Activated CD4-positive, alpha-beta T cell treated with anti-CD3 and anti-CD28 coated beads for 24 hours (primary cell): ENCODE data around the gene CD300A.
"Not testable (repeated sequence)": the region's sequence is repeated elsewhere in the genome, so short reads cannot be mapped to it uniquely, and the experiment has no call there.

ENCODE experiments used
- DNase-seq, 2 donors: peaks; one replicate each; pipeline ENCODE4 v3.0.0-alpha.2; 2020; ENCODE audit warnings: low read depth in 2 of 2

The CD300A gene

GRCh38 chr17:74518413-74518981 lies 52.1 kb downstream of the CD300A start:
- DNase-seq: not testable (repeated sequence)

DNA sequence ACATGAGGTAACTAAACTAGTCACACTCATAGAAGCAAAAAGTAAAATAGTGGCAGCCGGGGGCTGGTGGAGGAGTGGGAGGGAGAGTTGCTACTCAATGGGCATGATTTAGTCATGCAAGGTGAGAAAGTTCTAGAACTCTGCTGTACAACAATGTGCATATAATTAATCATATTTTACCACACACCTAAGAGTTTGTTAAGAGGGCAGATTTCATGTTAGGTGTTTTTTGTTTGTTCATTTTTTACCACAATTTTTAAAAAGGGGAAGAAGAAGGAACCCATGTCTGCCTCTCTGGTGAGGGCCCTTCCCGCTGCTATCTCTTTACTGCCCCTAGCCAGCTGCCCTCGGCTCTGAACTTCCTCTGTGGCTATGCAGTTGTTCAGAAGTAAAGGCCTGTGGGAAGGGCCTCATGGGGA lies 53.6 kb downstream of the CD300A start:
- DNase-seq: no peak

DNA sequence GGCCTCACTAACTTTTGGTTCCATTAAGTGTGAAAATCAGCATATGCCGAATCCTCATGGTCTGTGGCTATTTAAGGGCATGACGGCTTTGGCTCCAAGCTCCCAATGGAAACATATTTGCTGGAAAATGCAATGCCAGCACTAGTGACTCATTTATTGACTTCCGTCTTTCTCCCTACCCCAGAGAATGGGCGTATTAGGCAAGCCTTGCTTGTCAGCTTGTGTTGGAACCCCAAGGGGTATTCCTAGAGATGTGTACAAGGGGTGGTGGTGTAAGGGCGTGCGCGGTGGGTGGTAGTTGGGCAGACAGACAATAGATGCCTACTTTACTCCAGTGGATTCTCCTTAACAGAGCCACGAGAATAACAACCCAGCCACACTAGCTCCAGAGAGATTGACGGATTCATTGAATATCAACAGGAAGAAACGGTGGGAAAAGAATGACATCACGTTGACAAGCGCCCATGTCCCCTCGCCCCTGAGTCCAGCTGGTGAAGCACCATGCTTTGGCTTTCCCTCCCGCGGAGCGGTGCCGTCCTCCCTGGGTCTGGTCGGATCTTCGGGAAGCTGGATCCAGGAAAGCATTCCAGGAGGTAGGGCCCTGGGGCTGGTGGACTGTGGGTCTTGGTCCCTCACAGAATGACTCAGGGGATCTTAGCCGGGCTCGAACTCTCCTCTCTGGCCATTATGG lies 54.5 kb downstream of the CD300A start:
- no peak for DNase-seq

GRCh38 chr17:74521701-74522201 lies 55.3 kb downstream of the CD300A start:
- DNase-seq: no peak

GRCh38 chr17:74522381-74523105 lies 56.1 kb downstream of the CD300A start:
- no peak for DNase-seq

- no peak for DNase-seq
Measured at GRCh38 chr17:74523308-74523707, 56.9 kb downstream of the CD300A start.

GRCh38 chr17:74524653-74525464 lies 58.4 kb downstream of the CD300A start:
- DNase-seq: no peak

DNA sequence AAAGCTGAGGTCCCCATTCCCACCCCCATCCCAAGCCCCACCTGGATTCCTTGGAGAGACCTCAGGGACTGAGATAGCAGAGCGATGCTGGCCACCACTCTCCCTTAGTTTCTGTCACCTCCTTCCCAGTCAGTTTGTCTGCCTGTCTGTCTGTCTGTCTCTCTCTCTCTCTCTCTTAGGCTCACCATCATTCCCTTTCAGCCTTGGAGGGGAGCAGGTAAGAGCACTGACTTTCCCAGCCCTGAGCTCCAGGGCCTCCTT lies 59.0 kb downstream of the CD300A start:
- DNase-seq: no peak

- DNase-seq: no peak
Measured at GRCh38 chr17:74525781-74526288, 59.4 kb downstream of the CD300A start.

GRCh38 chr17:74526681-74527080 lies 60.2 kb downstream of the CD300A start:
- DNase-seq: no peak

DNA sequence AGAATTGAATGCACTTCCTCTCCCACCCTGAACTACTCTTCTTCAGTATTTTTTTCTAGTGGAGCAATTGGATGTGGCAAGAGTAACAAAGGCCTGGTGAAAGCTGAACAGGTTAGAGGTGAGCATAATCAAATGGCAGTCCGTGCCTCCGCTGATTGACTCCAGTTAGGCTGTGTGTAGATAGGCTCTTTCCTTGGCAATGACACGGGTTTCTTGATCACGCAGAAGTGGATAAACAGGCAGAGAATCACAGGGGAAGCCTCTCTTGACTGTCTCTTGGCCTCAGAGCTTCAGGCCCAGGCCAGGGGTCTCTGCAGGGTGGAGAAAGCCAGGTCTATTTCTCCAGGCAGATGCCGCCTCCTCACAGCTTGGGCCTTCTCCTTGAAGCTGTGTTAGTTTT lies 60.6 kb downstream of the CD300A start:
- no peak for DNase-seq

DNA sequence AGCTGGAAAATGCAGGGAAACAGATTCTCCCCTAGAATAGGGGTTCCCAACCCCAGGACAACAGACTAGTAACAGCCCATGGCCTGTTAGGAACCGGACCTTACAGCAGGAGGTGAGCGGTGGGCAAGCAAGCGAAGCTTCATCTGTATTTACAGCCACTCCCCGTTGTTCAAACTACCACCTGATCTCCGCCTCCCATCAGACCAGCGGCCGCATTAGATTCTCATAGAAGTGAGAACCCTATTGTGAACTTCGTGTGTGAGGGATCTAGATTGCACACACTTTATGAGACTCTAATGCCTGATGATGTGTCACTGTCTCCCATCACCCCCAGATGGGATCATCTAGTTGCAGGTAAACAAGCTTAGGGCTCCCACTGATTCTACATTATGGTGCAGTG lies 61.3 kb downstream of the CD300A start:
- DNase-seq: no peak

DNA sequence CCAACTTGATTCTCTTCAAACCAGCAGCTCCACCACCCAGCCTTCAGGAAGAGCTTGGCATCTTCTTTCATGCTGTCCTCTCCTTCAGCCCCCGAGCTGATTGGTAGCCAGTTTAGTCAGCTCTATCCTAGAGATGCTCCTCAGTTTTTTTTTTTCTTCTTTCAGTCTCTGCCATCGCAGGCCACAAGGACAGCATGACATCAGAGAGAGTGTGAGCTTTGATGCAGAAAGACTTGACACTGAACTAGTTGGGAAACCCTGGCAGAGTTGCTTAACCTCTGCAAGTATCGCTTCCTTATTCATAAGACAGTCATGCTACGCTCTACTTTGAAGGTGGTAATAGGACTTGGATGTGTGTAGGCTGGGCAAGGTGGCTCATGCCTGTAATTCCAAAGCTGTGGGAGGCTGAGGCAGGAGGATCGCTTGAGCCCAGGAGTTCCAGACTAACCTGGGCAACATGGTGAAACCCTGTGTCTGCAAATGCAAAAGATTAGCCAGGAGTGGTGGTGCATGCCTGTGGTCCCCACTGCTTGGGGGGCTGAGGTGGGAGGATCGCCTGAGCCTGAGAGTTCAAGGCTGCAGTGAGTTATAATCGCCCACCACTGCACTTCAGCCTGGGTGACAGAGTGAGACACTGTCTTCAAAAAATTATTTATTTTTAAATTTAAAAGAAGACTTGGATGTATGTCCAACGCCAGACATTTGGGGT lies 62.2 kb downstream of the CD300A start:
- no peak for DNase-seq

DNA sequence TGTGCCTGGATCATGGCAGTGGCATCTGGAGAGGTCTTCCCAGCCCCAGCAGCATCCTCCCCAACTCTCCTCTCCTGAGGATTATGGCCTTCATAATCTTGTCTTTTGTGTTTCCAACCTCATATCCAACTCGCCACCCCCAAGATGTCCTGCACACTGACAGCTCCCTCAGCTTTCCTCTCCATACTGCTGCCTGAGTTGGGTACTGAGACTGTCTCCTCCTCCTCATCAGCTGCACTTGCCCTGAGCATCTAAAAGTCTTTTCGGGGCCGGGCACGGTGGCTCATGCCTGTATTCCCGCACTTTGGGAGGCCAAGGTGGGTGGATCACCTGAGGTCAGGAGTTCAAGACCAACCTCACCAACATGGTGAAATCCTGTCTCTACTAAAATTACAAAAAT lies 62.8 kb downstream of the CD300A start:
- DNase-seq: no peak

- no peak for DNase-seq
Measured at GRCh38 chr17:74530831-74531150, 64.4 kb downstream of the CD300A start.

GRCh38 chr17:74531231-74531761 lies 64.9 kb downstream of the CD300A start, which contains the start of gene CD300LB:
CD300LB (minus strand) TSS chr17:74531475; CDS start chr17:74531350, 125 bp downstream.
- DNase-seq: no peak

DNA sequence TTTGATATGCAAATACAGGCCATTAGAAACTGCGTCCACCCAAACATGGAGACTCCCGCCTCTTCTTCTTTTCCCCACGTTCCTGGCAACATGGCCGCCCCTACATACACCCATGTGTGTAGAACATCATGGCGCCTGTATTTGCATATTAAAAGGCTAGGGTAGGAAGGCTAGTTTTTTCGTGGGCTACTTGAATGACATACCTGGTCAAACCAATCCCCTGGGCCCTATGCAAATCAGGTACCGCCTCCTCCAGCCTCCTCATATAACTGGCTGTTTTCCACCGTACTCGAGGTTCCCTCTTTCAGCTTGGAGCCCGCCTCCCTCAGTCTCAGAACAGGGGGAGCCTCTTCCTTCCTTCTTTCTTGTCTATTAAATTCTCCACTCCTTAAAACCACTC lies 65.7 kb downstream of the CD300A start:
- no peak for DNase-seq
